H9 (cell line): Measurements from ENCODE around the gene CRY1. TPM values are rescaled to one million over a fixed set of nuclear protein-coding genes. Genes with fewer than 3 reads are reported as not detected.

Source experiments
- DNase-seq: peaks from one replicate; pipeline ENCODE4 v3.0.0-alpha.2; 2017
- H2AFZ ChIP-seq: one replicate; pipeline ENCODE4 v1.6.1; 2013; ENCODE audit warnings: mild to moderate bottlenecking, low read length, control low read depth, moderate library complexity
- H2AK5ac ChIP-seq: 2 replicates; pipeline ENCODE4 v1.6.1; 2013; ENCODE audit warnings: low read length, control low read depth, mixed read lengths; ENCODE audit not compliant: insufficient read length
- H2BK120ac ChIP-seq: one replicate; pipeline ENCODE4 v1.6.1; 2013; ENCODE audit warnings: low read depth, mild to moderate bottlenecking, low read length, control low read depth, inconsistent platforms; ENCODE audit not compliant: poor library complexity, severe bottlenecking
- H2BK12ac ChIP-seq: 2 replicates; pipeline ENCODE4 v1.6.1; 2013; ENCODE audit warnings: low read length, control low read depth, mixed read lengths, low read depth; ENCODE audit not compliant: insufficient read length
- H2BK15ac ChIP-seq: 2 replicates; pipeline ENCODE4 v1.6.1; 2013; ENCODE audit warnings: low read depth, low read length, control low read depth
- H2BK20ac ChIP-seq: one replicate; pipeline ENCODE4 v1.6.1; 2013; ENCODE audit warnings: low read depth, mild to moderate bottlenecking, low read length, control low read depth, inconsistent platforms; ENCODE audit not compliant: poor library complexity, severe bottlenecking
- H2BK5ac ChIP-seq: 2 replicates; pipeline ENCODE4 v1.6.1; 2013; ENCODE audit warnings: low read length, control low read depth, mixed read lengths; ENCODE audit not compliant: insufficient read length
- H3K14ac ChIP-seq: 2 replicates; pipeline ENCODE4 v1.6.1; 2013; ENCODE audit warnings: low read length, control low read depth; ENCODE audit not compliant: insufficient read depth
- H3K18ac ChIP-seq: 2 replicates; pipeline ENCODE4 v1.6.1; 2013; ENCODE audit warnings: low read depth, mild to moderate bottlenecking, mixed read lengths, low read length, control low read depth; ENCODE audit not compliant: insufficient read length
- H3K23ac ChIP-seq: 2 replicates; pipeline ENCODE4 v1.6.1; 2013; ENCODE audit warnings: low read length, control low read depth, mixed read lengths, low read depth; ENCODE audit not compliant: insufficient read length
- H3K23me2 ChIP-seq: 2 replicates; pipeline ENCODE4 v1.6.1; 2013; ENCODE audit warnings: low read depth, mild to moderate bottlenecking, mixed read lengths, low read length, control low read depth; ENCODE audit not compliant: insufficient read length, poor library complexity, severe bottlenecking
- H3K27ac ChIP-seq: 2 replicates; pipeline ENCODE4 v1.5.1; 2013; ENCODE audit warnings: low read length, control low read depth, mixed read lengths, low read depth; ENCODE audit not compliant: insufficient read length
- H3K27me3 ChIP-seq: 2 replicates; pipeline ENCODE4 v1.6.1; 2013; ENCODE audit warnings: low read length, control low read depth, inconsistent platforms; ENCODE audit not compliant: insufficient read depth
- H3K4ac ChIP-seq: 2 replicates; pipeline ENCODE4 v1.6.1; 2013; ENCODE audit warnings: low read depth, mild to moderate bottlenecking, control low read depth, inconsistent platforms, low read length, moderate library complexity
- H3K4me1 ChIP-seq: 2 replicates; pipeline ENCODE4 v1.6.1; 2013; ENCODE audit warnings: low read length, control low read depth, inconsistent platforms; ENCODE audit not compliant: insufficient read depth
- H3K4me2 ChIP-seq: 2 replicates; pipeline ENCODE4 v1.6.1; 2013; ENCODE audit warnings: low read length, control low read depth, mixed read lengths; ENCODE audit not compliant: insufficient read length, insufficient read depth
- H3K56ac ChIP-seq: 2 replicates; pipeline ENCODE4 v1.6.1; 2013; ENCODE audit warnings: low read depth, mild to moderate bottlenecking, mixed read lengths, low read length, control low read depth; ENCODE audit not compliant: insufficient read length
- H3K79me1 ChIP-seq: 2 replicates; pipeline ENCODE4 v1.6.1; 2013; ENCODE audit warnings: low read depth, mild to moderate bottlenecking, moderate library complexity, low read length, control low read depth, inconsistent platforms; ENCODE audit not compliant: insufficient read depth, poor library complexity, severe bottlenecking
- H3K79me2 ChIP-seq: 2 replicates; pipeline ENCODE4 v1.6.1; 2013; ENCODE audit warnings: low read length, control low read depth, inconsistent platforms; ENCODE audit not compliant: insufficient read depth
- H3K9ac ChIP-seq: 2 replicates; pipeline ENCODE4 v1.6.1; 2013; ENCODE audit warnings: low read length, control low read depth, mixed read lengths; ENCODE audit not compliant: insufficient read length; ENCODE audit errors: extremely low read depth
- H3K9me3 ChIP-seq: one replicate; pipeline ENCODE4 v1.6.1; 2013; ENCODE audit warnings: low read depth, low read length, inconsistent platforms; ENCODE audit not compliant: control insufficient read depth
- H3T11ph ChIP-seq: one replicate; pipeline ENCODE4 v1.6.1; 2013; ENCODE audit warnings: mild to moderate bottlenecking, low read length, control low read depth, inconsistent platforms
- H4K20me1 ChIP-seq: one replicate; pipeline ENCODE4 v1.6.1; 2013; ENCODE audit not compliant: control insufficient read depth, insufficient read length, insufficient read depth
- H4K5ac ChIP-seq: 2 replicates; pipeline ENCODE4 v1.6.1; 2013; ENCODE audit warnings: low read depth, mild to moderate bottlenecking, mixed read lengths, low read length, control low read depth; ENCODE audit not compliant: insufficient read length
- H4K8ac ChIP-seq: replicated peaks from 2 replicates; pipeline ENCODE4 v1.6.1; 2013; ENCODE audit warnings: low read length, control low read depth, mixed read lengths, low read depth; ENCODE audit not compliant: insufficient read length
- H4K91ac ChIP-seq: 2 replicates; pipeline ENCODE4 v1.6.1; 2013; ENCODE audit warnings: low read depth, mild to moderate bottlenecking, moderate library complexity, mixed read lengths, low read length, control low read depth; ENCODE audit not compliant: insufficient read length
- H3K27ac Mint-ChIP-seq, 3 experiments: 2 replicates in 2 of 3; 3 replicates in 1 of 3; pipeline ENCODE4 v1.8.0; 2020 to 2021; ENCODE audit warnings: mixed read lengths in 3 of 3, mild to moderate bottlenecking in 1 of 3, moderate library complexity in 1 of 3
- H3K27me3 Mint-ChIP-seq: 2 replicates; pipeline ENCODE4 v1.8.0; 2021; ENCODE audit warnings: low read depth, mild to moderate bottlenecking, moderate library complexity, mixed read lengths
- H3K36me3 Mint-ChIP-seq, 3 experiments: 2 replicates in 2 of 3; 3 replicates in 1 of 3; pipeline ENCODE4 v1.8.0; 2020 to 2021; ENCODE audit warnings: low read depth in 3 of 3, mixed read lengths in 3 of 3; ENCODE audit not compliant: insufficient read depth in 1 of 3
- H3K4me1 Mint-ChIP-seq, 2 experiments: 2 replicates each; pipeline ENCODE4 v1.8.0; 2020; ENCODE audit warnings: mixed read lengths in 2 of 2
- H3K4me3 Mint-ChIP-seq, 2 experiments: 2 replicates in 1 of 2; 3 replicates in 1 of 2; pipeline ENCODE4 v1.8.0; 2020 to 2021; ENCODE audit warnings: mild to moderate bottlenecking in 2 of 2, mixed read lengths in 2 of 2, moderate library complexity in 1 of 2
- H3K9me3 Mint-ChIP-seq, 2 experiments: 2 replicates in 1 of 2; 3 replicates in 1 of 2; pipeline ENCODE4 v1.8.0; 2020; ENCODE audit warnings: mild to moderate bottlenecking in 2 of 2, mixed read lengths in 2 of 2, moderate library complexity in 1 of 2
- total RNA-seq: library from RNA; stranded (reverse); gene quantifications from 2 replicates; pipeline ENCODE4 v1.2.1, GENCODE V29; 2021
- TF ChIP-seq, protein P1 (sequence below): fragments of 200-600 bp; sonication (generic); conservative IDR thresholded peaks from 3 replicates; pipeline ENCODE4 v1.8.0; 2021; ENCODE audit warnings: antibody characterized with exemption, mild to moderate bottlenecking

Gene CRY1
- total RNA-seq, 1 experiment from 2014 or later = 23.5 TPM

DNA sequence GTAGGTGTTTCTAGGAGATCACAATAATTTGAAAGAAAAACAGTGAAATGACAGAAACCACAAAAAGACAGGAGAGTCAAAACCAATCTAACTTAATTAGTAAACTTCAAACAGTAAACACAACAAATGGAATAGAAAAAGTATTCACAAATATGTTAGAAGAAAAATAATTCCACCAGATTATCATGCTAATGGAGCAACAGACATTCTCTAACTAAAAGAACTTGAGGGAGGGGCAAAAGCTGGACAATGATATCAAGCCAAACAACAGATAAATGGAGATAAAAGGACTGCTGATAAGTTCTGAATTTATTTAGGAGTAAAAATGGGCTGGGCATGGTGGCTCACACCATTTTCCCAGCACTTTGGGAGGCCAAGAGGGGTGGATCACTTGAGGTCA, 28.7 kb downstream of the CRY1 start:
- H3K36me3 Mint-ChIP-seq = peaks cover 0 to 4% (median 0%) of the 10 kb centered on the region in 3 experiments; a peak in 2 of 7 replicates
- no peaks in the 10 kb centered on the region; a peak in 2 of 5 replicates for H3K9me3 Mint-ChIP-seq
- H3K27me3 Mint-ChIP-seq = no peaks in the 10 kb centered on the region
- no peaks in the 10 kb centered on the region for H3K4me1 Mint-ChIP-seq
- Histone ChIP-seq H4K8ac (no peak overlapping the region), H3K18ac (no peak overlapping the region), H2AFZ (no peak overlapping the region), H3K27ac (no peak overlapping the region), H2AK5ac (no peak overlapping the region), H4K20me1 (no peaks in the 10 kb centered on the region), H3K14ac (no peak overlapping the region), H3K79me2 (no peaks in the 10 kb centered on the region), H3K56ac (no peak overlapping the region), H3K4me1 (no peaks in the 10 kb centered on the region), H3K4me2 (no peak overlapping the region), H2BK15ac (no peak overlapping the region), H3K23ac (no peak overlapping the region), H2BK120ac (no peak overlapping the region), H3K79me1 (no peaks in the 10 kb centered on the region), H2BK20ac (no peak overlapping the region), H4K91ac (no peak overlapping the region), H3K23me2 (no peaks in the 10 kb centered on the region), H2BK12ac (no peak overlapping the region), H3K9me3 (no peaks in the 10 kb centered on the region), H3K27me3 (no peaks in the 10 kb centered on the region), H3K4ac (no peak overlapping the region), H2BK5ac (no peak overlapping the region), H4K5ac (no peak overlapping the region), H3K9ac (no peak overlapping the region), H3T11ph (no peak overlapping the region)
- no peak for DNase-seq
- H3K27ac Mint-ChIP-seq = no peak overlapping the region; a peak in 1 of 7 replicates
- TF ChIP-seq, protein P1, sequence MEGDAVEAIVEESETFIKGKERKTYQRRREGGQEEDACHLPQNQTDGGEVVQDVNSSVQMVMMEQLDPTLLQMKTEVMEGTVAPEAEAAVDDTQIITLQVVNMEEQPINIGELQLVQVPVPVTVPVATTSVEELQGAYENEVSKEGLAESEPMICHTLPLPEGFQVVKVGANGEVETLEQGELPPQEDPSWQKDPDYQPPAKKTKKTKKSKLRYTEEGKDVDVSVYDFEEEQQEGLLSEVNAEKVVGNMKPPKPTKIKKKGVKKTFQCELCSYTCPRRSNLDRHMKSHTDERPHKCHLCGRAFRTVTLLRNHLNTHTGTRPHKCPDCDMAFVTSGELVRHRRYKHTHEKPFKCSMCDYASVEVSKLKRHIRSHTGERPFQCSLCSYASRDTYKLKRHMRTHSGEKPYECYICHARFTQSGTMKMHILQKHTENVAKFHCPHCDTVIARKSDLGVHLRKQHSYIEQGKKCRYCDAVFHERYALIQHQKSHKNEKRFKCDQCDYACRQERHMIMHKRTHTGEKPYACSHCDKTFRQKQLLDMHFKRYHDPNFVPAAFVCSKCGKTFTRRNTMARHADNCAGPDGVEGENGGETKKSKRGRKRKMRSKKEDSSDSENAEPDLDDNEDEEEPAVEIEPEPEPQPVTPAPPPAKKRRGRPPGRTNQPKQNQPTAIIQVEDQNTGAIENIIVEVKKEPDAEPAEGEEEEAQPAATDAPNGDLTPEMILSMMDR = no peak
- no peak overlapping the region for H3K4me3 Mint-ChIP-seq
